H9 (cell line): ENCODE measurements around the gene TACO1. TPM values are rescaled to one million over a fixed set of nuclear protein-coding genes. Genes with fewer than 3 reads are reported as not detected.

ENCODE experiments used
- DNase-seq: peaks from one replicate; pipeline ENCODE4 v3.0.0-alpha.2; 2017
- H2AFZ ChIP-seq: one replicate; pipeline ENCODE4 v1.6.1; 2013; ENCODE audit warnings: mild to moderate bottlenecking, low read length, control low read depth, moderate library complexity
- H2AK5ac ChIP-seq: 2 replicates; pipeline ENCODE4 v1.6.1; 2013; ENCODE audit warnings: low read length, control low read depth, mixed read lengths; ENCODE audit not compliant: insufficient read length
- H2BK120ac ChIP-seq: one replicate; pipeline ENCODE4 v1.6.1; 2013; ENCODE audit warnings: low read depth, mild to moderate bottlenecking, low read length, control low read depth, inconsistent platforms; ENCODE audit not compliant: poor library complexity, severe bottlenecking
- H2BK12ac ChIP-seq: 2 replicates; pipeline ENCODE4 v1.6.1; 2013; ENCODE audit warnings: low read length, control low read depth, mixed read lengths, low read depth; ENCODE audit not compliant: insufficient read length
- H2BK15ac ChIP-seq: 2 replicates; pipeline ENCODE4 v1.6.1; 2013; ENCODE audit warnings: low read depth, low read length, control low read depth
- H2BK20ac ChIP-seq: one replicate; pipeline ENCODE4 v1.6.1; 2013; ENCODE audit warnings: low read depth, mild to moderate bottlenecking, low read length, control low read depth, inconsistent platforms; ENCODE audit not compliant: poor library complexity, severe bottlenecking
- H2BK5ac ChIP-seq: 2 replicates; pipeline ENCODE4 v1.6.1; 2013; ENCODE audit warnings: low read length, control low read depth, mixed read lengths; ENCODE audit not compliant: insufficient read length
- H3K14ac ChIP-seq: 2 replicates; pipeline ENCODE4 v1.6.1; 2013; ENCODE audit warnings: low read length, control low read depth; ENCODE audit not compliant: insufficient read depth
- H3K18ac ChIP-seq: 2 replicates; pipeline ENCODE4 v1.6.1; 2013; ENCODE audit warnings: low read depth, mild to moderate bottlenecking, mixed read lengths, low read length, control low read depth; ENCODE audit not compliant: insufficient read length
- H3K23ac ChIP-seq: 2 replicates; pipeline ENCODE4 v1.6.1; 2013; ENCODE audit warnings: low read length, control low read depth, mixed read lengths, low read depth; ENCODE audit not compliant: insufficient read length
- H3K23me2 ChIP-seq: 2 replicates; pipeline ENCODE4 v1.6.1; 2013; ENCODE audit warnings: low read depth, mild to moderate bottlenecking, mixed read lengths, low read length, control low read depth; ENCODE audit not compliant: insufficient read length, poor library complexity, severe bottlenecking
- H3K27ac ChIP-seq: 2 replicates; pipeline ENCODE4 v1.5.1; 2013; ENCODE audit warnings: low read length, control low read depth, mixed read lengths, low read depth; ENCODE audit not compliant: insufficient read length
- H3K27me3 ChIP-seq: 2 replicates; pipeline ENCODE4 v1.6.1; 2013; ENCODE audit warnings: low read length, control low read depth, inconsistent platforms; ENCODE audit not compliant: insufficient read depth
- H3K4ac ChIP-seq: 2 replicates; pipeline ENCODE4 v1.6.1; 2013; ENCODE audit warnings: low read depth, mild to moderate bottlenecking, control low read depth, inconsistent platforms, low read length, moderate library complexity
- H3K4me1 ChIP-seq: 2 replicates; pipeline ENCODE4 v1.6.1; 2013; ENCODE audit warnings: low read length, control low read depth, inconsistent platforms; ENCODE audit not compliant: insufficient read depth
- H3K4me2 ChIP-seq: 2 replicates; pipeline ENCODE4 v1.6.1; 2013; ENCODE audit warnings: low read length, control low read depth, mixed read lengths; ENCODE audit not compliant: insufficient read length, insufficient read depth
- H3K56ac ChIP-seq: 2 replicates; pipeline ENCODE4 v1.6.1; 2013; ENCODE audit warnings: low read depth, mild to moderate bottlenecking, mixed read lengths, low read length, control low read depth; ENCODE audit not compliant: insufficient read length
- H3K79me1 ChIP-seq: 2 replicates; pipeline ENCODE4 v1.6.1; 2013; ENCODE audit warnings: low read depth, mild to moderate bottlenecking, moderate library complexity, low read length, control low read depth, inconsistent platforms; ENCODE audit not compliant: insufficient read depth, poor library complexity, severe bottlenecking
- H3K79me2 ChIP-seq: 2 replicates; pipeline ENCODE4 v1.6.1; 2013; ENCODE audit warnings: low read length, control low read depth, inconsistent platforms; ENCODE audit not compliant: insufficient read depth
- H3K9ac ChIP-seq: 2 replicates; pipeline ENCODE4 v1.6.1; 2013; ENCODE audit warnings: low read length, control low read depth, mixed read lengths; ENCODE audit not compliant: insufficient read length; ENCODE audit errors: extremely low read depth
- H3K9me3 ChIP-seq: one replicate; pipeline ENCODE4 v1.6.1; 2013; ENCODE audit warnings: low read depth, low read length, inconsistent platforms; ENCODE audit not compliant: control insufficient read depth
- H3T11ph ChIP-seq: one replicate; pipeline ENCODE4 v1.6.1; 2013; ENCODE audit warnings: mild to moderate bottlenecking, low read length, control low read depth, inconsistent platforms
- H4K20me1 ChIP-seq: one replicate; pipeline ENCODE4 v1.6.1; 2013; ENCODE audit not compliant: control insufficient read depth, insufficient read length, insufficient read depth
- H4K5ac ChIP-seq: 2 replicates; pipeline ENCODE4 v1.6.1; 2013; ENCODE audit warnings: low read depth, mild to moderate bottlenecking, mixed read lengths, low read length, control low read depth; ENCODE audit not compliant: insufficient read length
- H4K8ac ChIP-seq: replicated peaks from 2 replicates; pipeline ENCODE4 v1.6.1; 2013; ENCODE audit warnings: low read length, control low read depth, mixed read lengths, low read depth; ENCODE audit not compliant: insufficient read length
- H4K91ac ChIP-seq: 2 replicates; pipeline ENCODE4 v1.6.1; 2013; ENCODE audit warnings: low read depth, mild to moderate bottlenecking, moderate library complexity, mixed read lengths, low read length, control low read depth; ENCODE audit not compliant: insufficient read length
- H3K27ac Mint-ChIP-seq, 3 experiments: 2 replicates in 2 of 3; 3 replicates in 1 of 3; pipeline ENCODE4 v1.8.0; 2020 to 2021; ENCODE audit warnings: mixed read lengths in 3 of 3, mild to moderate bottlenecking in 1 of 3, moderate library complexity in 1 of 3
- H3K27me3 Mint-ChIP-seq: 2 replicates; pipeline ENCODE4 v1.8.0; 2021; ENCODE audit warnings: low read depth, mild to moderate bottlenecking, moderate library complexity, mixed read lengths
- H3K36me3 Mint-ChIP-seq, 3 experiments: 2 replicates in 2 of 3; 3 replicates in 1 of 3; pipeline ENCODE4 v1.8.0; 2020 to 2021; ENCODE audit warnings: low read depth in 3 of 3, mixed read lengths in 3 of 3; ENCODE audit not compliant: insufficient read depth in 1 of 3
- H3K4me1 Mint-ChIP-seq, 2 experiments: 2 replicates each; pipeline ENCODE4 v1.8.0; 2020; ENCODE audit warnings: mixed read lengths in 2 of 2
- H3K4me3 Mint-ChIP-seq, 2 experiments: 2 replicates in 1 of 2; 3 replicates in 1 of 2; pipeline ENCODE4 v1.8.0; 2020 to 2021; ENCODE audit warnings: mild to moderate bottlenecking in 2 of 2, mixed read lengths in 2 of 2, moderate library complexity in 1 of 2
- H3K9me3 Mint-ChIP-seq, 2 experiments: 2 replicates in 1 of 2; 3 replicates in 1 of 2; pipeline ENCODE4 v1.8.0; 2020; ENCODE audit warnings: mild to moderate bottlenecking in 2 of 2, mixed read lengths in 2 of 2, moderate library complexity in 1 of 2
- CTCF ChIP-seq: fragments of 200-600 bp; sonication (generic); conservative IDR thresholded peaks from 3 replicates; pipeline ENCODE4 v1.8.0; 2021; ENCODE audit warnings: antibody characterized with exemption, mild to moderate bottlenecking
- total RNA-seq: library from RNA; stranded (reverse); gene quantifications from 2 replicates; pipeline ENCODE4 v1.2.1, GENCODE V29; 2021

TACO1 gene
- total RNA-seq, 1 experiment from 2014 or later = 30.2 TPM

DNA sequence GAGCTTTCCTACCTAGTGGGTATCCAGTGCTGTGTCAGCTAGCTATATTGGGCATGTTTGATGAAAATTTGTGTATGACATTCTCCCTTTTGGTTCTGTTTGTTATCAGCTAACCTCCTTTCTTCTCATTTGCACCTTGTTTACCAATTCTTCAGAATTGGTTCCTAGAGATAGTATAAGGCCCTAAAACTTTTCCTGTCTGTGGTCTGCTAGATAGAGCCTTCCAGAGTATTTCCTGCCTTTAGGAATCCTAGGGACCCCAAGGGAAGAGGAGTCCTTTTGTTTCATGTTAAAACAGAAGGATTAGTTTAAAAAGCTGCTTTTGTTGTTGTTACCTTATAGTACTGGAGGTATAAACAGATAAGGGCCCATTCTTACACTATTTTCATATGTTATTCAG is 33.0 kb downstream of the TACO1 start:
- no peak overlapping the region for H4K8ac ChIP-seq
- no peak overlapping the region for H2BK5ac ChIP-seq
- H3K23ac ChIP-seq = no peak overlapping the region
- Mint-ChIP-seq H3K9me3 (no peaks in the 10 kb centered on the region), H3K4me3 (no peak overlapping the region), H3K36me3 (peaks cover 4 to 27% (median 17%) of the 10 kb centered on the region in 3 experiments; a peak in 6 of 7 replicates), H3K27me3 (no peaks in the 10 kb centered on the region), H3K27ac (peak overlapping the region; percentile 4 to 88 (median 68); a peak in 2 of 7 replicates), H3K4me1 (peaks cover 42 to 48% of the 10 kb centered on the region in 2 experiments)
- no peak overlapping the region for H3K18ac ChIP-seq
- H3K79me1 ChIP-seq = no peaks in the 10 kb centered on the region
- no peak overlapping the region for H3K4me2 ChIP-seq
- no peak overlapping the region for H3T11ph ChIP-seq
- H2BK15ac ChIP-seq = no peak overlapping the region
- no peak overlapping the region for H3K14ac ChIP-seq
- no peak overlapping the region for H3K9ac ChIP-seq
- no peak for TF ChIP-seq CTCF
- no peak overlapping the region for H2BK20ac ChIP-seq
- no peak overlapping the region for H2AK5ac ChIP-seq
- no peaks in the 10 kb centered on the region for H3K79me2 ChIP-seq
- H3K23me2 ChIP-seq = no peaks in the 10 kb centered on the region
- H3K4ac ChIP-seq = no peak overlapping the region
- H2BK12ac ChIP-seq = no peak overlapping the region
- H3K27me3 ChIP-seq = no peaks in the 10 kb centered on the region
- no peak overlapping the region for H2BK120ac ChIP-seq
- H2AFZ ChIP-seq = no peak overlapping the region
- H3K4me1 ChIP-seq = peaks cover 10% of the 10 kb centered on the region; the same call in 1 of the 2 replicates
- no peaks in the 10 kb centered on the region for H3K9me3 ChIP-seq
- no peak for DNase-seq
- no peak overlapping the region for H3K27ac ChIP-seq
- no peak overlapping the region for H3K56ac ChIP-seq
- no peaks in the 10 kb centered on the region for H4K20me1 ChIP-seq
- no peak overlapping the region for H4K5ac ChIP-seq
- no peak overlapping the region for H4K91ac ChIP-seq
